Measurements from ENCODE around the gene RBM5.

Gene RBM5

GRCh38 chr3:50121072-50122032 lies 32.6 kb downstream of the RBM5 start:
- no peak for DNase-seq (ENCODE audit: low read depth, low spot score)

- no peak for DNase-seq (ENCODE audit: low read depth, low spot score)
Observed at GRCh38 chr3:50122071-50122470, 33.4 kb downstream of the RBM5 start.

- DNase-seq (ENCODE audit: low read depth, low spot score) = no peak
Observed at GRCh38 chr3:50122661-50123391, 34.1 kb downstream of the RBM5 start.

GRCh38 chr3:50123394-50124051 lies 34.8 kb downstream of the RBM5 start:
- no peak for DNase-seq (ENCODE audit: low read depth, low spot score)

- no peak for DNase-seq (ENCODE audit: low read depth, low spot score)
Observed at GRCh38 chr3:50124052-50124799, 35.5 kb downstream of the RBM5 start.

GRCh38 chr3:50124800-50125178 lies 36.1 kb downstream of the RBM5 start:
- DNase-seq (ENCODE audit: low read depth, low spot score) = no peak

- DNase-seq (ENCODE audit: low read depth, low spot score) = no peak
Observed at GRCh38 chr3:50125541-50126286, 37.0 kb downstream of the RBM5 start.

- no peak for DNase-seq (ENCODE audit: low read depth, low spot score)
Observed at GRCh38 chr3:50126287-50127211, 37.8 kb downstream of the RBM5 start.

- no peak for DNase-seq (ENCODE audit: low read depth, low spot score)
Observed at GRCh38 chr3:50127251-50127691, 38.6 kb downstream of the RBM5 start.

GRCh38 chr3:50128001-50128400 lies 39.3 kb downstream of the RBM5 start:
- no peak for DNase-seq (ENCODE audit: low read depth, low spot score)

GRCh38 chr3:50130436-50130835 lies 41.7 kb downstream of the RBM5 start:
- DNase-seq (ENCODE audit: low read depth, low spot score) = no peak

GRCh38 chr3:50132421-50133282 lies 43.9 kb downstream of the RBM5 start:
- no peak for DNase-seq (ENCODE audit: low read depth, low spot score)

- DNase-seq (ENCODE audit: low read depth, low spot score) = no peak
Observed at GRCh38 chr3:50133283-50133615, 44.5 kb downstream of the RBM5 start.

GRCh38 chr3:50134367-50134766 lies 45.6 kb downstream of the RBM5 start:
- no peak for DNase-seq (ENCODE audit: low read depth, low spot score)

- DNase-seq (ENCODE audit: low read depth, low spot score) = no peak
Observed at GRCh38 chr3:50135964-50136363, 47.2 kb downstream of the RBM5 start.

GRCh38 chr3:50136714-50137405 lies 48.1 kb downstream of the RBM5 start:
- no peak for DNase-seq (ENCODE audit: low read depth, low spot score)

- DNase-seq (ENCODE audit: low read depth, low spot score) = no peak
Observed at GRCh38 chr3:50137531-50137930, 48.8 kb downstream of the RBM5 start.
